ENCODE data around the gene TTR.

TTR gene

DNA sequence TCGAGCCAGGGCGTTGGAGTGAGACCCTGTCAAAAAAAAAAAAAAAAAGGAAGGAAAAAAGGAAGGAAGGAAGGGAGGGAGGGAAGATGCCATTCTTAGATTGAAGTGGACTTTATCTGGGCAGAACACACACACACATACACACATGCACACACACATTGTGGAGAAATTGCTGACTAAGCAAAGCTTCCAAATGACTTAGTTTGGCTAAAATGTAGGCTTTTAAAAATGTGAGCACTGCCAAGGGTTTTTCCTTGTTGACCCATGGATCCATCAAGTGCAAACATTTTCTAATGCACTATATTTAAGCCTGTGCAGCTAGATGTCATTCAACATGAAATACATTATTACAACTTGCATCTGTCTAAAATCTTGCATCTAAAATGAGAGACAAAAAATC is 564 bp upstream of the TTR start:
- TF ChIP-seq, protein P1, sequence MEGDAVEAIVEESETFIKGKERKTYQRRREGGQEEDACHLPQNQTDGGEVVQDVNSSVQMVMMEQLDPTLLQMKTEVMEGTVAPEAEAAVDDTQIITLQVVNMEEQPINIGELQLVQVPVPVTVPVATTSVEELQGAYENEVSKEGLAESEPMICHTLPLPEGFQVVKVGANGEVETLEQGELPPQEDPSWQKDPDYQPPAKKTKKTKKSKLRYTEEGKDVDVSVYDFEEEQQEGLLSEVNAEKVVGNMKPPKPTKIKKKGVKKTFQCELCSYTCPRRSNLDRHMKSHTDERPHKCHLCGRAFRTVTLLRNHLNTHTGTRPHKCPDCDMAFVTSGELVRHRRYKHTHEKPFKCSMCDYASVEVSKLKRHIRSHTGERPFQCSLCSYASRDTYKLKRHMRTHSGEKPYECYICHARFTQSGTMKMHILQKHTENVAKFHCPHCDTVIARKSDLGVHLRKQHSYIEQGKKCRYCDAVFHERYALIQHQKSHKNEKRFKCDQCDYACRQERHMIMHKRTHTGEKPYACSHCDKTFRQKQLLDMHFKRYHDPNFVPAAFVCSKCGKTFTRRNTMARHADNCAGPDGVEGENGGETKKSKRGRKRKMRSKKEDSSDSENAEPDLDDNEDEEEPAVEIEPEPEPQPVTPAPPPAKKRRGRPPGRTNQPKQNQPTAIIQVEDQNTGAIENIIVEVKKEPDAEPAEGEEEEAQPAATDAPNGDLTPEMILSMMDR (IDR thresholded peaks at IDR 0.05; ENCODE audit: control extremely low read depth, extremely low read depth, low read depth, missing control alignments), result no peak
- ChIA-PET POLR2A (no interaction called here), CTCF (interaction anchor here (1.6 kb wide), 2 partner anchors 14 to 17 kb away, joined by 5 read pairs; no protein-coding TSS in a partner anchor)
- no peak for DNase-seq (ENCODE audit: extremely low spot score)

DNA sequence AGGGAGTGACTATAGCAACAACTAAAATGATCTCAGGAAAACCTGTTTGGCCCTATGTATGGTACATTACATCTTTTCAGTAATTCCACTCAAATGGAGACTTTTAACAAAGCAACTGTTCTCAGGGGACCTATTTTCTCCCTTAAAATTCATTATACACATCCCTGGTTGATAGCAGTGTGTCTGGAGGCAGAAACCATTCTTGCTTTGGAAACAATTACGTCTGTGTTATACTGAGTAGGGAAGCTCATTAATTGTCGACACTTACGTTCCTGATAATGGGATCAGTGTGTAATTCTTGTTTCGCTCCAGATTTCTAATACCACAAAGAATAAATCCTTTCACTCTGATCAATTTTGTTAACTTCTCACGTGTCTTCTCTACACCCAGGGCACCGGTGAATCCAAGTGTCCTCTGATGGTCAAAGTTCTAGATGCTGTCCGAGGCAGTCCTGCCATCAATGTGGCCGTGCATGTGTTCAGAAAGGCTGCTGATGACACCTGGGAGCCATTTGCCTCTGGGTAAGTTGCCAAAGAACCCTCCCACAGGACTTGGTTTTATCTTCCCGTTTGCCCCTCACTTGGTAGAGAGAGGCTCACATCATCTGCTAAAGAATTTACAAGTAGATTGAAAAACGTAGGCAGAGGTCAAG is 955 bp downstream of the TTR start:
- TF ChIP-seq, protein P1 (IDR thresholded peaks at IDR 0.05; ENCODE audit: control extremely low read depth, extremely low read depth, low read depth, missing control alignments), result no peak
- ChIA-PET POLR2A (no interaction called here), CTCF (interaction anchor here (0.8 to 1.9 kb wide), 7 partner anchors 8 to 29 kb away, joined by 3 to 8 read pairs (median 3); no protein-coding TSS in a partner anchor)
- no peak for DNase-seq (ENCODE audit: extremely low spot score)

DNA sequence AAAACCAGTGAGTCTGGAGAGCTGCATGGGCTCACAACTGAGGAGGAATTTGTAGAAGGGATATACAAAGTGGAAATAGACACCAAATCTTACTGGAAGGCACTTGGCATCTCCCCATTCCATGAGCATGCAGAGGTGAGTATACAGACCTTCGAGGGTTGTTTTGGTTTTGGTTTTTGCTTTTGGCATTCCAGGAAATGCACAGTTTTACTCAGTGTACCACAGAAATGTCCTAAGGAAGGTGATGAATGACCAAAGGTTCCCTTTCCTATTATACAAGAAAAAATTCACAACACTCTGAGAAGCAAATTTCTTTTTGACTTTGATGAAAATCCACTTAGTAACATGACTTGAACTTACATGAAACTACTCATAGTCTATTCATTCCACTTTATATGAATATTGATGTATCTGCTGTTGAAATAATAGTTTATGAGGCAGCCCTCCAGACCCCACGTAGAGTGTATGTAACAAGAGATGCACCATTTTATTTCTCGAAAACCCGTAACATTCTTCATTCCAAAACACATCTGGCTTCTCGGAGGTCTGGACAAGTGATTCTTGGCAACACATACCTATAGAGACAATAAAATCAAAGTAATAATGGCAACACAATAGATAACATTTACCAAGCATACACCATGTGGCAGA is 3.6 kb downstream of the TTR start:
- TF ChIP-seq, protein P1 (IDR thresholded peaks at IDR 0.05; ENCODE audit: control extremely low read depth, extremely low read depth, low read depth, missing control alignments), result no peak
- CTCF ChIA-PET, result interaction anchor here (1.2 kb wide), 1 partner anchor 16 kb away, joined by 5 read pairs; no protein-coding TSS in a partner anchor
- DNase-seq (ENCODE audit: extremely low spot score), result no peak
- POLR2A ChIA-PET, result no interaction called here

DNA sequence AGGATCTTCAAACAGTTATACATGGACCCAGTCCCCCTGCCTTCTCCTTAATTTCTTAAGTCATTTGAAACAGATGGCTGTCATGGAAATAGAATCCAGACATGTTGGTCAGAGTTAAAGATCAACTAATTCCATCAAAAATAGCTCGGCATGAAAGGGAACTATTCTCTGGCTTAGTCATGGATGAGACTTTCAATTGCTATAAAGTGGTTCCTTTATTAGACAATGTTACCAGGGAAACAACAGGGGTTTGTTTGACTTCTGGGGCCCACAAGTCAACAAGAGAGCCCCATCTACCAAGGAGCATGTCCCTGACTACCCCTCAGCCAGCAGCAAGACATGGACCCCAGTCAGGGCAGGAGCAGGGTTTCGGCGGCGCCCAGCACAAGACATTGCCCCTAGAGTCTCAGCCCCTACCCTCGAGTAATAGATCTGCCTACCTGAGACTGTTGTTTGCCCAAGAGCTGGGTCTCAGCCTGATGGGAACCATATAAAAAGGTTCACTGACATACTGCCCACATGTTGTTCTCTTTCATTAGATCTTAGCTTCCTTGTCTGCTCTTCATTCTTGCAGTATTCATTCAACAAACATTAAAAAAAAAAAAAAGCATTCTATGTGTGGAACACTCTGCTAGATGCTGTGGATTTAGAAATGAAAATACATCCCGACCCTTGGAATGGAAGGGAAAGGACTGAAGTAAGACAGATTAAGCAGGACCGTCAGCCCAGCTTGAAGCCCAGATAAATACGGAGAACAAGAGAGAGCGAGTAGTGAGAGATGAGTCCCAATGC is 4.6 kb downstream of the TTR start:
- TF ChIP-seq, protein P1 (IDR thresholded peaks at IDR 0.05; ENCODE audit: control extremely low read depth, extremely low read depth, low read depth, missing control alignments), result no peak
- ChIA-PET POLR2A (interaction anchor here (0.7 kb wide), 1 partner anchor 807 kb away, joined by 4 read pairs; no protein-coding TSS in a partner anchor), CTCF (interaction anchor here (0.9 to 1.0 kb wide), 2 partner anchors 10 to 16 kb away, joined by 3 read pairs; no protein-coding TSS in a partner anchor)
- no peak for DNase-seq (ENCODE audit: extremely low spot score)

DNA sequence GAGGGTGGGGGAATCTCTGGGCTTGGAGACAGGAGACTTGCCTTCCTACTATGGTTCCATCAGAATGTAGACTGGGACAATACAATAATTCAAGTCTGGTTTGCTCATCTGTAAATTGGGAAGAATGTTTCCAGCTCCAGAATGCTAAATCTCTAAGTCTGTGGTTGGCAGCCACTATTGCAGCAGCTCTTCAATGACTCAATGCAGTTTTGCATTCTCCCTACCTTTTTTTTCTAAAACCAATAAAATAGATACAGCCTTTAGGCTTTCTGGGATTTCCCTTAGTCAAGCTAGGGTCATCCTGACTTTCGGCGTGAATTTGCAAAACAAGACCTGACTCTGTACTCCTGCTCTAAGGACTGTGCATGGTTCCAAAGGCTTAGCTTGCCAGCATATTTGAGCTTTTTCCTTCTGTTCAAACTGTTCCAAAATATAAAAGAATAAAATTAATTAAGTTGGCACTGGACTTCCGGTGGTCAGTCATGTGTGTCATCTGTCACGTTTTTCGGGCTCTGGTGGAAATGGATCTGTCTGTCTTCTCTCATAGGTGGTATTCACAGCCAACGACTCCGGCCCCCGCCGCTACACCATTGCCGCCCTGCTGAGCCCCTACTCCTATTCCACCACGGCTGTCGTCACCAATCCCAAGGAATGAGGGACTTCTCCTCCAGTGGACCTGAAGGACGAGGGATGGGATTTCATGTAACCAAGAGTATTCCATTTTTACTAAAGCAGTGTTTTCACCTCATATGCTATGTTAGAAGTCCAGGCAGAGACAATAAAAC is 6.5 kb downstream of the TTR start:
- POLR2A ChIA-PET, result no interaction called here
- TF ChIP-seq, protein P1 (IDR thresholded peaks at IDR 0.05; ENCODE audit: control extremely low read depth, extremely low read depth, low read depth, missing control alignments), result no peak
- CTCF ChIA-PET, result interaction anchor here (0.9 to 1.7 kb wide), 4 partner anchors 12 to 58 kb away, joined by 3 to 8 read pairs (median 3); no protein-coding TSS in a partner anchor
- no peak for DNase-seq (ENCODE audit: extremely low spot score)
